OCI-LY7 (cell line): ENCODE measurements around the gene CEP78. TPM values are rescaled to one million over a fixed set of nuclear protein-coding genes. Genes with fewer than 3 reads are reported as not detected.

Experiments
- BruUV-seq: library from RNA; stranded (reverse); fragments of 400-500 nt; replicated peaks from 2 replicates; lab custom pipeline; 2021; lab: Mats Ljungman, UMichigan
- CTCF ChIA-PET: fragments of 300-600 bp; sonication (Branson Sonifier 250); formaldehyde crosslinking; loops from one replicate; lab custom pipeline; 2022; ENCODE audit warnings: antibody characterized with exemption; ENCODE audit not compliant: unreplicated experiment; lab: Charles Lee
- POLR2A ChIA-PET: fragments of 300-600 bp; sonication (Branson Sonifier 250); formaldehyde crosslinking; loops from one replicate; lab custom pipeline; 2022; ENCODE audit warnings: antibody characterized with exemption; lab: Charles Lee
- DNase-seq: peaks from one replicate; pipeline ENCODE4 v3.0.0-alpha.2; 2015; ENCODE audit warnings: low spot score
- H2AFZ ChIP-seq: fragments of 200-600 bp; sonication (generic), shearing (Covaris generic); 2 replicates; pipeline ENCODE4 v1.6.1; 2014; ENCODE audit warnings: mild to moderate bottlenecking, antibody characterized with exemption, low read length, moderate library complexity
- H3K27ac ChIP-seq: fragments of 200-600 bp; sonication (generic); 2 replicates; pipeline ENCODE4 v1.5.1; 2014; ENCODE audit warnings: mixed run types, low read depth, mild to moderate bottlenecking, moderate library complexity, low read length, inconsistent platforms; ENCODE audit not compliant: poor library complexity, severe bottlenecking
- H3K36me3 ChIP-seq: fragments of 200-600 bp; sonication (generic); 2 replicates; pipeline ENCODE4 v1.6.1; 2014; ENCODE audit warnings: mild to moderate bottlenecking, antibody characterized with exemption, low read length, moderate library complexity, mixed read lengths; ENCODE audit not compliant: insufficient read depth
- H3K4me1 ChIP-seq: fragments of 200-600 bp; sonication (generic); 2 replicates; pipeline ENCODE4 v1.5.1; 2014; ENCODE audit warnings: mild to moderate bottlenecking, low read length; ENCODE audit not compliant: insufficient read depth, poor library complexity, severe bottlenecking
- H3K4me2 ChIP-seq: fragments of 200-600 bp; sonication (generic); 2 replicates; pipeline ENCODE4 v1.6.1; 2014; ENCODE audit warnings: mild to moderate bottlenecking, low read length
- H3K4me3 ChIP-seq: fragments of 200-600 bp; sonication (generic); 2 replicates; pipeline ENCODE4 v1.5.1; 2014; ENCODE audit warnings: mild to moderate bottlenecking, low read depth, low read length; ENCODE audit not compliant: poor library complexity, severe bottlenecking
- H3K79me2 ChIP-seq: fragments of 200-600 bp; sonication (generic); 2 replicates; pipeline ENCODE4 v1.6.1; 2016; ENCODE audit warnings: low read depth, mild to moderate bottlenecking, low read length, moderate library complexity, mixed read lengths; ENCODE audit not compliant: insufficient read depth
- H3K9me2 ChIP-seq: fragments of 200-600 bp; sonication (generic); 2 replicates; pipeline ENCODE4 v1.6.1; 2016; ENCODE audit warnings: mild to moderate bottlenecking, low read length, mixed read lengths; ENCODE audit not compliant: insufficient read depth
- H3K9me3 ChIP-seq: fragments of 200-600 bp; sonication (generic); 2 replicates; pipeline ENCODE4 v1.6.1; 2014; ENCODE audit warnings: mild to moderate bottlenecking, mixed run types, low read length, mixed read lengths
- H4K20me1 ChIP-seq: fragments of 200-600 bp; sonication (generic); 2 replicates; pipeline ENCODE4 v1.6.1; 2014; ENCODE audit warnings: mild to moderate bottlenecking, antibody characterized with exemption, low read length, moderate library complexity, mixed read lengths; ENCODE audit not compliant: insufficient read depth
- CTCF ChIP-seq: fragments of 200-600 bp; sonication (generic); conservative IDR thresholded peaks from 2 replicates; pipeline ENCODE4 v1.5.1; 2014; ENCODE audit warnings: mild to moderate bottlenecking, antibody characterized with exemption, low read length, moderate library complexity, mixed read lengths
- EZH2phosphoT487 ChIP-seq: fragments of 200-600 bp; sonication (generic); IDR thresholded peaks from 2 replicates; pipeline ENCODE4 v1.6.1; 2018; ENCODE audit warnings: low read depth, borderline replicate concordance, mild to moderate bottlenecking, mixed run types, antibody characterized with exemption, low read length, moderate library complexity, mixed read lengths
- intact Hi-C: fragments of 100-400 bp; cut with micrococcal nuclease; formaldehyde crosslinking; loops from one replicate; pipeline ENCODE4 v1.10.0; 2022; ENCODE audit not compliant: unreplicated experiment
- total RNA-seq, 2 experiments: library from RNA; depleted of rRNA in 1 of 2; stranded (reverse); fragments of >200 nt in 1 of 2; shearing (Covaris generic) in 1 of 2; gene quantifications; 2 replicates each; pipeline ENCODE4 v1.2.3, GENCODE V29; 2014 to 2022

Gene CEP78
- total RNA-seq, 2 experiments from 2014 or later: 49.5 to 59.3 TPM

DNA sequence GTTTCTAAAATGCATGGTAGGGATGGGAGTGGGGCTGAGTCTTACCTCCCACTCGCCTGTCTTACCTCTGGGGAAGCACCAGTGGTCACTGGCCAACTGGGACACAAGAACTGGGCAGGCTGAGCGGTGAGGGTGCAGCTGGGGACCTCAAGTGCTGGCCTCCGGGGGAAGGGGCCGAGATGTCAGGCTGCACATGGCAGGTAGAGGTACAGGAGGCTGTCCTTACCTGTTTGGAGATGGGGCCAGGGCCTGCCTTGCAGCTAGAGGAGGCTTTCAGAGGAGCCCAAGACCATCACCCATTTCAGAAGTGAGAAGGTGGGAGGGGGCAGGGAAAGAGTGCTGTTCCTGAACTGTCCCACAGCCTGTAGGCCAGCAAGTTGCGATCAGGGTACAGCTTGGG lies 75.2 kb downstream of the CEP78 start:
- TF ChIP-seq EZH2phosphoT487 (no peak), CTCF (no peak)
- no peaks in the 10 kb centered on the region for H3K4me1 ChIP-seq
- no peak for DNase-seq
- no TSS peak for BruUV-seq
- intact Hi-C loops: loop anchor here (5.0 kb wide), 1 partner anchor 44 kb away; no protein-coding TSS in a partner anchor
- ChIA-PET POLR2A (interaction anchor here (0.7 kb wide), 1 partner anchor 160 kb away, joined by 3 read pairs; no protein-coding TSS in a partner anchor), CTCF (no interaction called here)
- H3K9me2 ChIP-seq: no peaks in the 10 kb centered on the region
- H2AFZ ChIP-seq: no peak overlapping the region
- no peaks in the 10 kb centered on the region for H3K9me3 ChIP-seq
- H4K20me1 ChIP-seq: no peaks in the 10 kb centered on the region
- H3K36me3 ChIP-seq: peaks cover 88% of the 10 kb centered on the region
- H3K27ac ChIP-seq: no peak overlapping the region
- no peak overlapping the region for H3K4me2 ChIP-seq
- no peaks in the 10 kb centered on the region; the same call in 1 of the 2 replicates for H3K79me2 ChIP-seq
- H3K4me3 ChIP-seq: no peak overlapping the region

- Histone ChIP-seq H3K79me2 (no peaks in the 10 kb centered on the region; the same call in 1 of the 2 replicates), H3K27ac (no peak overlapping the region), H3K9me2 (no peaks in the 10 kb centered on the region), H3K4me3 (no peak overlapping the region), H4K20me1 (no peaks in the 10 kb centered on the region), H3K4me2 (no peak overlapping the region), H3K9me3 (no peaks in the 10 kb centered on the region), H2AFZ (no peak overlapping the region), H3K36me3 (peaks cover 88% of the 10 kb centered on the region), H3K4me1 (no peaks in the 10 kb centered on the region)
- TF ChIP-seq CTCF: no peak
- ChIA-PET CTCF (no interaction called here), POLR2A (interaction anchor here (0.6 to 0.7 kb wide), 2 partner anchors 14 to 161 kb away, joined by 3 read pairs; no protein-coding TSS in a partner anchor)
- no peak for DNase-seq
- intact Hi-C loops: loop anchor here (5.0 kb wide), 1 partner anchor 45 kb away; no protein-coding TSS in a partner anchor
- BruUV-seq: no TSS peak
Observed at GRCh38 chr9:78311886-78312524, 76.1 kb downstream of the CEP78 start.

DNA sequence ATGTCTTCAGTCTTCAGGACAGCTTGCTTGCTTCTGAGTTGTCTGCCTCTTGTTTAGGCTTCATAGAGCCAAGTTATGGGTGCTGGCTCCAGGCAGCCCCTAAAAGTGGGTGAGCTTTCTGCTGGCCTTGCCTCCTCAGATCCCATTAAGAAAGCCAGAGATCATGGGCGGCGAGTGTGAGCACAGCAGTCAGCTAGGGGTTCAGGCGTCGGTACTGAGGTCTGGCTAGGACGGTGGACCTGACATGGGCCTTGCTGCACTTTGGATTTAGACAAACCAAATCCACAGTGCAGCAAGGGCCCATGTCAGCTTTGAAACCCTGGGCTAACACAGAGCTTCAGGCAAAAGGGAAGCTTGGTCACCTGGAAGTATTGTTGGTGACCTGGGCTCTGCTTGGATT lies 78.7 kb downstream of the CEP78 start:
- no peaks in the 10 kb centered on the region for H3K4me1 ChIP-seq
- peaks cover 89% of the 10 kb centered on the region for H3K36me3 ChIP-seq
- intact Hi-C loops: loop anchor here (5.0 kb wide), 1 partner anchor 47 kb away; no protein-coding TSS in a partner anchor
- H3K4me2 ChIP-seq: no peak overlapping the region
- H3K27ac ChIP-seq: no peak overlapping the region
- no TSS peak for BruUV-seq
- H2AFZ ChIP-seq: no peak overlapping the region
- TF ChIP-seq EZH2phosphoT487: no peak
- TF ChIP-seq CTCF: no peak
- H3K9me3 ChIP-seq: no peaks in the 10 kb centered on the region
- H4K20me1 ChIP-seq: no peaks in the 10 kb centered on the region
- no peak for DNase-seq
- H3K4me3 ChIP-seq: no peak overlapping the region
- POLR2A ChIA-PET: interaction anchor here (1.5 kb wide), 1 partner anchor 17 kb away, joined by 7 read pairs; the partner anchor contains the start of gene PSAT1
- no peaks in the 10 kb centered on the region for H3K9me2 ChIP-seq
- CTCF ChIA-PET: no interaction called here
- H3K79me2 ChIP-seq: no peaks in the 10 kb centered on the region; the same call in 1 of the 2 replicates
